HepG2 (cell line): ENCODE measurements around the gene BAHCC1. TPM values are rescaled to one million over a fixed set of nuclear protein-coding genes. Genes with fewer than 3 reads are reported as not detected.

ENCODE experiments used
- ATF3 ChIP-seq: sonication (generic); formaldehyde crosslinking; IDR thresholded peaks from 2 replicates; pipeline ENCODE4 v1.4.0; 2020; ENCODE audit warnings: missing genetic modification reagents
- EP300 ChIP-seq, 3 experiments: sonication (generic) in 1 of 3; formaldehyde crosslinking in 1 of 3; IDR thresholded peaks; 2 replicates each; pipeline versions ENCODE4 v1.5.1 to v1.6.1; 2011 to 2020; ENCODE audit warnings: low read depth in 2 of 3, low read length in 2 of 3, borderline replicate concordance in 1 of 3, improper control_type of control experiment in 1 of 3, mild to moderate bottlenecking in 1 of 3, missing genetic modification reagents in 1 of 3, moderate library complexity in 1 of 3
- ETV6 ChIP-seq: sonication (generic); formaldehyde crosslinking; conservative IDR thresholded peaks from 2 replicates; pipeline ENCODE4 v1.4.0; 2020; ENCODE audit warnings: missing genetic modification reagents
- SNAPC2 ChIP-seq: sonication (generic); formaldehyde crosslinking; IDR thresholded peaks from 2 replicates; pipeline ENCODE4 v1.8.1; 2022; ENCODE audit warnings: mild to moderate bottlenecking, missing genetic modification reagents
- STAT5B ChIP-seq: sonication (generic); formaldehyde crosslinking; IDR thresholded peaks from 2 replicates; pipeline ENCODE4 v1.4.0; 2020; ENCODE audit warnings: missing genetic modification reagents
- ZBTB7A ChIP-seq: sonication (generic); formaldehyde crosslinking; IDR thresholded peaks from 2 replicates; pipeline ENCODE4 v1.8.0; 2022; ENCODE audit warnings: mild to moderate bottlenecking, missing genetic modification reagents
- polyA plus RNA-seq, 8 experiments: library from polyadenylated mRNA; depleted of rRNA in 3 of 8; stranded (reverse) in 7 of 8; unstranded in 1 of 8; fragments of >200 nt; fragmentation: Illumina TruSeq in 4 of 8; extraction: Trizol in 4 of 8; gene quantifications; 2 replicates each; pipeline versions ENCODE4 v1.2.1 to v1.2.3, GENCODE V29; 2011 to 2016; ENCODE audit warnings: low read depth in 4 of 8, missing spikeins in 1 of 8, mixed read lengths in 1 of 8; ENCODE audit not compliant: insufficient read depth in 1 of 8
- total RNA-seq, 5 experiments: library from RNA; depleted of rRNA; stranded (reverse); fragments of >200 nt; fragmentation: Illumina TruSeq; extraction: Trizol; gene quantifications; 2 replicates each; pipeline ENCODE4 v1.2.3, GENCODE V29; 2016; ENCODE audit warnings: low read depth in 1 of 5
- TF ChIP-seq, protein P1 (sequence below): sonication (generic); formaldehyde crosslinking; conservative IDR thresholded peaks from 2 replicates; pipeline ENCODE4 v1.4.0; 2020; ENCODE audit warnings: missing genetic modification reagents
- TF ChIP-seq, protein P2 (sequence below): sonication (generic); formaldehyde crosslinking; IDR thresholded peaks from 2 replicates; pipeline ENCODE4 v1.8.1; 2023; ENCODE audit warnings: mild to moderate bottlenecking, missing genetic modification reagents, borderline replicate concordance

Gene BAHCC1
- total and polyA plus RNA-seq, 2 of the 13 experiments (the other 11 are each of a cell fraction or from before 2014, with no cell fraction given), result 1.4 to 1.7 TPM

GRCh38 chr17:81350320-81350890 is 44.9 kb upstream of the BAHCC1 start (continued):
- TF ChIP-seq, protein P1, sequence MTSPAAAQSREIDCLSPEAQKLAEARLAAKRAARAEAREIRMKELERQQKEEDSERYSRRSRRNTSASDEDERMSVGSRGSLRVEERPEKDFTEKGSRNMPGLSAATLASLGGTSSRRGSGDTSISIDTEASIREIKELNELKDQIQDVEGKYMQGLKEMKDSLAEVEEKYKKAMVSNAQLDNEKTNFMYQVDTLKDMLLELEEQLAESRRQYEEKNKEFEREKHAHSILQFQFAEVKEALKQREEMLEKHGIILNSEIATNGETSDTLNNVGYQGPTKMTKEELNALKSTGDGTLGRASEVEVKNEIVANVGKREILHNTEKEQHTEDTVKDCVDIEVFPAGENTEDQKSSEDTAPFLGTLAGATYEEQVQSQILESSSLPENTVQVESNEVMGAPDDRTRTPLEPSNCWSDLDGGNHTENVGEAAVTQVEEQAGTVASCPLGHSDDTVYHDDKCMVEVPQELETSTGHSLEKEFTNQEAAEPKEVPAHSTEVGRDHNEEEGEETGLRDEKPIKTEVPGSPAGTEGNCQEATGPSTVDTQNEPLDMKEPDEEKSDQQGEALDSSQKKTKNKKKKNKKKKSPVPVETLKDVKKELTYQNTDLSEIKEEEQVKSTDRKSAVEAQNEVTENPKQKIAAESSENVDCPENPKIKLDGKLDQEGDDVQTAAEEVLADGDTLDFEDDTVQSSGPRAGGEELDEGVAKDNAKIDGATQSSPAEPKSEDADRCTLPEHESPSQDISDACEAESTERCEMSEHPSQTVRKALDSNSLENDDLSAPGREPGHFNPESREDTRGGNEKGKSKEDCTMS (CRISPR knock-in tag), result no peak
- TF ChIP-seq EP300 (IDR thresholded peaks at IDR 0.05; ENCODE audit: low read depth in 2 of 2, low read length in 2 of 2), result no peak
- no peak for TF ChIP-seq EP300 (CRISPR knock-in tag; IDR thresholded peaks at IDR 0.05; ENCODE audit: borderline replicate concordance)
- TF ChIP-seq ZBTB7A (CRISPR knock-in tag), result no peak
- no peak for TF ChIP-seq ATF3 (CRISPR knock-in tag)
- TF ChIP-seq, protein P2, sequence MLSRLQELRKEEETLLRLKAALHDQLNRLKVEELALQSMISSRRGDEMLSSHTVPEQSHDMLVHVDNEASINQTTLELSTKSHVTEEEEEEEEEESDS (CRISPR knock-in tag), result 0 out of 2 replicates have a peak, but pooled peaks have one; percentile 36
- TF ChIP-seq ETV6, result 0 out of 2 replicates have a peak, but pooled peaks have one; percentile 16
- 0 out of 2 replicates have a peak, but pooled peaks have one; percentile 13 for TF ChIP-seq SNAPC2
- TF ChIP-seq STAT5B (CRISPR knock-in tag), result no peak
